HG02973 (cell line): ENCODE results near the gene GASK1A.
"Not testable (repeated sequence)": the region's sequence is repeated elsewhere in the genome, so short reads cannot be mapped to it uniquely, and the experiment has no call there.

ENCODE experiments used
- ATAC-seq: cut with Tn5 transposase; IDR thresholded peaks from one replicate; pipeline ENCODE4 v1.9.1; 2021; ENCODE audit warnings: moderate library complexity; ENCODE audit not compliant: unreplicated experiment

Gene GASK1A

GRCh38 chr3:43059456-43059855, 80.3 kb downstream of the GASK1A start:
- no peak for ATAC-seq

DNA sequence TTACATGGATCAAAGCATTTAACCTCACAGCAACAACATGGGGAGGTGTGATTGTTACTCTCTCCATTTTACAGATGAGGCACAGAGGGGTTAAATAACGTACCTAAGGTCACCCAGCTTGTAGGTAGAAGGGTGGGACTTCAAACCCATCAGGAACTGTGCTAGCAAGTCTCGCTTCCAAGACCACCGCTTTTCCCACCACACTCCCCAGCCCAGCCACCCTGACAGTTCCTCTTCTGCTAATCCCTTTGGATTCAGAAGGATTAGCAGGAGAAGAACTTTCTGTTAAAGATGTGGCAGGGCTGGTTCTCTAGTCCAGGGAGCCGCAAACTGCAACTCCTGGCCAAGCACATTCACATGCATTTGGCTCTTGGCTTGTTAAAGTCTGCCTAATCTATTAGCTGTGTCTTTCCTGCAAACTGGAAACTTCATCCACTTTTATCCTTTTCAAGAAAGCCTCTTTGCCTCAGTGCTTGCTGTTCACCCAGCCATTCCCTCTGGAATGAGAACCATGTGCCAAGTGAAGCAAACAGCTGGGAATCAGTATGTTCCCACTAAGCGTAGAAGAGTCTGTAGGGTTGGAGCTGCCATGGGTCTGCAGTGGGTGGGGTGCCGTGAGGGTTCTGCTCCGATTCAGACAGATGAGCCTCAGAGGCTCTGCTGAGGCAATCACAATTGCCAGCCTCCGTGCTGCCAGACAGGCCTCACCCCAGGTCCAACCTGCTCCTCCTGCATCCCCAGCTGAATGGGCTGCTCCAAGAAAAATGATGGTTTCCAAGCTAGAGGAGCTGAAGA, 82.2 kb downstream of the GASK1A start:
- ATAC-seq: no peak

DNA sequence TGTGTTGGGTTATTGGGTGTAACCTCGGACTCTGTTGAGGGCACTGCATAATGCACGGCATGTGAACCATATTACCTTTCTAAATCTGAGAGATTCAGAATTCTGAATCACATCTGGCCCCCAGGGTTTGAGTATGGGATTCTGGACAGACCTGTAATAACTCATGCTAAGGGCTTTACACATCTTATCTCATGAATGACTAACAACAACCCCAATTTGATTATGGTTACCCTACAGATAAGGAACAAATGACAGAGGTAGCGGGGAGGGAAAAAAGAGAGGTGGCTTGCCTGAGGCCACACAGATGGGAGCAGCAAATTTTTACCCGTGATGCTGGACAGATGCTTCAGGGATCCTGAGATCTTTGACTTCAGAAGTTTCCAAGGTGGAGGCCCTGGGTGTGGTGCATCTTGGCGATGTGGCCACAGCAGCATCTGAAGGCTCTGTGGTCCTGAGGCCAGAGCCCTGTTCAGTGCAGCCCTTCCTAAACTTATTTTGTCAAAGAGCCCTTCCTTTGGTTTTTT, 83.0 kb downstream of the GASK1A start:
- no peak for ATAC-seq

- ATAC-seq: no peak
Observed at GRCh38 chr3:43062564-43063040, 83.5 kb downstream of the GASK1A start.

- no peak for ATAC-seq
Observed at GRCh38 chr3:43063114-43063513, 84.0 kb downstream of the GASK1A start.

GRCh38 chr3:43070670-43071069, 91.6 kb downstream of the GASK1A start:
- not testable (repeated sequence) for ATAC-seq

DNA sequence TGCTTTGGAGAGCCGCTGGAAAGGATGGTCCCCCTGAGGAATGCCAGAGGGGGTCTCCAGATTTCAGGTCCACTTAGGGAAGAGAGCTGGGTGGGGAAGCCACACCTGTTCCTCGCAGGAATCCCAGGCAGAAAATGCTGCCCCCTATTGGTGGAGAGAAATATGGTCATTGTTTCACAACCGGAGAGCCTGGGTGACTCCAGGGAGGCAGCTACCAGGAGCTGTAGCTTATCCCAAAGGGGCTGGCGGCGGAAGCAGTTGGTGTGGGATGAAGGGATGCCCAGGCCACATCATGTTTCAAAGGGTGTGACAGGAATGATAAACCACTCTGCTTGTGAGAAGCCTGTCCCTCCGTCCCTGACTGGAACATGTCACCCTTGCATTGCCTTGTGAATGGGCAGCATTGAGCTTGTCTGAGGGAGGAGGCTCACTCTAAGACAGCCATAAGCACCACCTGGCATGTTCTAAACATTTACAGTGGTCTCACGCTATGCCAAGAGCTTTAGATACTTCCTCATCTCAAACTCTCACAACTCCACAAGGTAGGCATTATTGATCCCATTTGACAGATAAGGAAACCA, 92.3 kb downstream of the GASK1A start:
- ATAC-seq: no peak

- ATAC-seq: no peak
Observed at GRCh38 chr3:43072361-43072760, 93.2 kb downstream of the GASK1A start.

DNA sequence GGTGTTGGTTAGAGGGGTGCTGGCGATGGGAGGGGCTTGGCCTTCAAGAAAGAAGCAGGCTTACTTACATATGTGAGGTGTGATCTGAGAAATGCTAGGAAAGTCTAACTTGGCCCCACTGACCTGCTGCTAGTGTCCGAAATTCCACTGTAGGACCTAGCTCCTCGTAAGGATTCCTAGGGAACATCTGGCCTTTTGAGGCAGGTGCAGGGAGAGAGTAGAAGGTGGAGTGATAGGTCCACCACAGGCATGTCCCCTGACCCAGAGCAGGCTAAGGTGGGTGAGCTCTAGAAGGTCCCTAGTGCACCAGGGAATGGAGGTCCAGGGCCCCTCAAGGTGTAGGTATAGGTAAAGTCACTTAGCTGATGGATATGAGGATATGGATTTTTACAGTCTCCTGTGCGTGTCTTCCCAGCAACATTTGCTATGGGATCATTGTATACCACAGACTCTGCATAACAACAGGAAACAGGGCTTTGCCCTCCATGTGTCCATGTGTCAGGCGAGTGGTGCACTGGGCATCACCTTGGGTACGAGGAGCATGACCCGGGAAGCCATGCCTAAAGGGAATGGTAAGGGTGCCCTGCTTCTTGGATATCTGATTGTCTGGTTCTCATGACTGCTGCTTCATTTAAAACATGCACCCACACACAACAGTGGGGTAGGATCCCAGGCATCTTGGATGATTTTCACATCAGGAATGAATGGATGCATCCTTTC, 94.2 kb downstream of the GASK1A start:
- no peak for ATAC-seq

DNA sequence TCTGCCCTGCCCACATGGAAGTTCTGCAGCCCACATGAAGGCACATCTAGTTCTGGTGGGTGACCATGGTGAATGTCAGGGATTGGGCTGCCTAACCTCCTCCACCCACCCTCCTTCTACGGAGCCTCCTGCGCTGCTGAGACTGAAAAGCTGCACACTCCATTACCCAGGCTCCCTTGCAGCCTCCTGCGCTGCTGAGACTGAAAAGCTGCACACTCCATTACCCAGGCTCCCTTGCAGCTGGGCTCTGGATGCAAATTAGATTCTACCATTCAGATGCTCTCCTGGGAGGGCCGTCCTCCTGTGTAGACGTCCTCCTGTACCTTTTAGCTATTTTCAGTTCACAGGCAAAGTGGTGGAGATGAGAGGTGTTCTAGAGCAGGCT, 94.7 kb downstream of the GASK1A start:
- ATAC-seq: no peak

GRCh38 chr3:43074482-43074881, 95.4 kb downstream of the GASK1A start:
- no peak for ATAC-seq

- no peak for ATAC-seq
Observed at GRCh38 chr3:43074901-43075689, 96.0 kb downstream of the GASK1A start.

GRCh38 chr3:43075904-43076661, 97.0 kb downstream of the GASK1A start:
- no peak for ATAC-seq

- ATAC-seq: no peak
Observed at GRCh38 chr3:43076857-43077256, 97.7 kb downstream of the GASK1A start.

DNA sequence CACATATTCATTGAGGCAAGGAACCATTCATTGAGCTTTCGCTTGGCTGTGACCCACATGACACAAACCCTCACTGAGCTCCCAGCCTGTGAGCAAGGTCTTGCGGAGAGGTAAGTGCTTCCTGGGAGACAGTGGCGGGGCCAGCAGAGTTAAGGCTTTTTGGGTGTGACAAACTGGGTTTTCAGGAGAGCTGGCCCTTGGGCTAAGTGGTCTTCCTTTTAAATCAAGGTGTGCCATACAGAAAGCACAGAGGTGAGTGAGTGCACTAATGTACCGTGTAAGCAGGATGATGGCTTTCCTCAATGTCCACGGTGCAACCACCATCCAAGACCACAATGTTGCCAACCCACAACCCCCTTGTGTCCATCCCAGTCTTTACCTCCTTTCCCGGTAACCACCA, 98.2 kb downstream of the GASK1A start:
- ATAC-seq: no peak

- ATAC-seq: no peak
Observed at GRCh38 chr3:43077707-43078106, 98.6 kb downstream of the GASK1A start.

- ATAC-seq: no peak
Observed at GRCh38 chr3:43079536-43080332, 100.6 kb downstream of the GASK1A start.

DNA sequence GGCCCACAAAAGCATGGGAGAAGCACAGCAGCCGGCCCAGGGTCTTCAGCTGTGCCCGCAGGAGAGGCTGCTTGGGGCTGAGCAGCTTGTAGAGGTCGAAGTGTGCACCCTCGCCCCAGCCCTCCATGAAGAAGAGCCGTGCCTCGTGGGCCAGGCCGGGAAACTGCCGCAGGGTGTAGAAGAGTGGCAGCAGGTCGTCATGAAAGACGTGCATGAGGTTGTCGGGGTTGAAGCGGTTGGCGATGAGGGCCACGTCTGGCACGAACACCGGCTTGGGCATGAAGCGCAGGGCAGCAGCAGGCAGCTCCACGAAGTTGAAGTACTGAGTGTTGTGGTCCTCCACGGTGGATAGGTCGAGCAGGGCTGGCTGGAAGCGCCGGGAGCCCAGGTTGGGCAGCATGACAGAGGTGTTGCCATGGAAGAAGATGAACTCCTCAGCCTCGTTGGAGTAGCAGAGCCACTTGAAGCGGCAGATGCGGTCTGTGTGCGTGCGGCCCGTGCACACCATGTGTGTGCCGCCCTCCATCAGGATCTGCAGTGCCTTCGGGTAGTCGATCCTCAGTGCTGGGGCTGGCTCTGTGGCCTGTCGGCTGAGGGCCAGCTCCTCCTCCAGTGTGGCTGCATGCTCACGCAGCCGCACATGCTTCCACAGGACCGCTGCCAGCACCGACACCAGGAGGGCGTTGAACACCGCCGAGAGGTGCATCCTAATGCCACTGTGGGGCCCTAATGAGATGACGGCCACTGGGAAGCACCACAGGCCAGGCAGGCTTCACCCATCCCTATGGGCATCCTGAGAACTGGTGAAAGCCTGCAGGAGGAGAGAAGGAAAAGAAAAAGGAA, 101.8 kb downstream of the GASK1A start:
- ATAC-seq: no peak
